CD4-positive, alpha-beta T cell treated with Interleukin-21 for 1 hour (primary cell): ENCODE measurements around the gene FAT1.
A peak's percentile ranks its signal among the peaks of the same experiment; 100 is the strongest.

Experiments used
- DNase-seq: peaks from one replicate; pipeline ENCODE4 v3.0.0-alpha.2; 2020

Gene FAT1

DNA sequence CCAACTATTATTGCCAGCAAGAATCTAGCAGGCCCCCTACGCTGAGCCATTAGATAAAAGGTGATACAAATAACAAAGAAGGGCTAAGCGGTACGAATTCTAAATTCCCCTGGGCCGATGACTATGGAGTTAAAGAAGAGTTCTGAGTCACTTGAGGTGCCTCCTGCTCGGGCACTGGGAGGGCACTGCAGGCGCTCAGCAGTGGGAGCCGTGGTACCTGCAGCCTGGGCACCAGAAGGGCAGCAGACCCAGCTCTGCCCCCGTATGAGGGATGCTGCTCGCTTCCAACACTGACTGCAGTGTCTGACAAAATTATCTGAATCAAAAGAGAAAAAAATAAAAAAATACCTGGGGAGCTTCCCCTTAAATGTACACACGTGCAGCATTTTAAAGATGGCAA lies 124.2 kb downstream of the FAT1 start:
- DNase-seq = no peak

GRCh38 chr4:186598686-186599085 lies 125.0 kb downstream of the FAT1 start:
- no peak for DNase-seq

DNA sequence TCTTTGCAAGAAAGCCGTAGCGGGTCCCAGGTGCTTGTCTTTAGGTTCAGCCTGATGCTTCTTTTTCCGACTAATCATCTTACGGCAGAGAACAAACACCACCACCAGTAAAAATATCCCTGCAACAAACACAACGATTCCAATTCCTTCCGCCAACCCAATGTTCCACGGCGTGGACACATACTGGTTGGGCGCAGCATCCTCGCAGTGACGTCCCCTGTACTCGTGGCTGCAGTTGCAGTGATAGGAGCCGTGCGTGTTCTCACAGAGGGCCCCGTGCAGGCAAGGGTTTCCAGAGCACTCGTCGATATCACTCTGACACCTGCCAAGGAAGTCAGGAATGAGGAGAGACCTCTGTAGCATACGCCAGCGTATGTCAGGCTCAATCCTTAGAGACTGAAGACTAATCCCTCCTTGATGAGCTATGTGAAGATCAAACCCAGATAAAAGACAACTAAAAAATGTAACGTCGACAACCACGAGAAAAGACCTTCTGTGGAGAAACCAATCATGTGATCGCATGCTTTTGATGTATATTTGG lies 126.7 kb downstream of the FAT1 start:
- DNase-seq = no peak

- DNase-seq = no peak
Observed at GRCh38 chr4:186596346-186596745, 127.3 kb downstream of the FAT1 start.

DNA sequence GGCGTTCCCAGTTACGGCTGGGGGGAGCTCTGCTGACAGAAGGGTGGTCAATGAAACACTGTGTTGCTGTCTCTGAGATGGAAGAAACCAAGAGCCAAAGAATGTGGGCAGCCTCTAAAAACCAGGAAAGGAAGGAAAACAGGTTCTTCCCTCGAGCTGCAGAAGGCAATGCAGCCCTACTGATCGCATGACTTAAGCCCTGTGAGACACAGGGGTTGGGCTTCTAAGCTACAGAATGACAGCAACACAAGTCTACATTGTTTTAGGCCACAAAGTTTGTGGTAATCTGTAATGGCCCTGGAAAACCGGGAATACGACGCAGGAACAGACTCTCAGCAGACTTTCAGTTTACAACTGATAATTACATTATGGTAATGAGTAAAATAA lies 130.1 kb downstream of the FAT1 start:
- no peak for DNase-seq

- DNase-seq = no peak
Observed at GRCh38 chr4:186592966-186593586, 130.6 kb downstream of the FAT1 start.

DNA sequence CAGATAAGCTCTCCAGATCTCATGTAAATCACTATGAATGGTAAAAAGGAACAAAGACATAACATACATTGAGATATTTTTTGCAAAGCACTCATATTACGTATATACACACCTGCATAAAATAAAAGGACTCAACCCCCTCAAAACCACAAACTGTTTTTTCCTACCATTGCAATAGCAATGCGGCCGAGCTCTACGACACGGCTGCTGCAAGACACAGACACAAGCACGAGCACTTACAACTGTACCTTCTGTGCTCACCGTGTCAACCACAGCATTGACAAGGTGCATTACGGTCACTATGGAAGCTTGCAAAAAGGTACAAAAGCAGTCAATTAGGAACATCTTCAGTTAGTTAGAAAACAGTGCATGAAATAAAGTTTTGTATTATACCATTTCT lies 131.2 kb downstream of the FAT1 start:
- no peak for DNase-seq

GRCh38 chr4:186591651-186592050 lies 132.0 kb downstream of the FAT1 start:
- no peak for DNase-seq

GRCh38 chr4:186588503-186588902 lies 135.2 kb downstream of the FAT1 start:
- DNase-seq = no peak

DNA sequence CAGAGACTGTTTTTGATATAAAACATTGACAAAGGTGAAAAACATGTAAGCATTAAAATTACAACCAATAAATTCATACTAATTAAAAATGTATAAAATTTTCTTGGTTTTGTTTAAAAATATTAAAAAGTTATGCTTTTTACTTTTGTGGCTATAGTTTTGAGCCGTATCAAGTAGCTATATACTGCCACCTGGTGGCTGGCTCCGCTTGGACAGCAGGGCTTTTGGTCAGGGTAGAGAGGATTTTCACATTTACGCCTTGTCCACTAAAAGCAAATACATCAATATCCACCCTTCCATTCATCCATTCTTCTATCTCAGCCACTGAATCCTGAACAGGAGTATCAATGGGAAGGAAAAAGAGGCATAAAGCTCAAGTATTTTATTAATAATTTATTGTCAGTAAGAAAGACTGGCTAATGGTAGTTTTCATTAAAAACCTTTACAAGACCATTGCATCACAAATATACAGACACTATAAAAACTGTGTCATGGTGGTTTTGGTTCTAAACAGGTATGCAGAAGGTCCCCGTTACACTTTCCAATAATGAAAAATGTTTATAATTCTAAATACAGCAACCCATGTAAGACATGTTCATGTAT lies 136.1 kb downstream of the FAT1 start:
- peak; percentile 47 for DNase-seq

DNA sequence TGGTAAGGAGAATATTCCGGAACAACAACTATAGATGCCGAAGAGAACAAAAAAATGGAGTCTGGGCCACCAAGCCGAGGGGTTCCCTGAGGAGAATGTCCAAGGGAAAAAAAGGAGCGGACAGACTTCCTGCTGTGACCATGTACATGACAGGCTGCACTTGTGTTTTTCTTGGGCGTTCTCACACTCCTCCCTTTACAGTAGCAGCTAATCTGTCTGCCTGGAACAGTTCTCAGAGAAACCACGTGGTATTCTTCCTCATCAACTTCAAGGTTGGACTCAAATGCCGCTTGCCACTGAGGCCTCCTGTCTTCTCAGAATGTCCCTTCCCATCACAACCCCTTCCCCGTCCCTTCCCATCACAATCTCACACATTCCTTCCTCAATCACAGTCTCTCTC lies 137.5 kb downstream of the FAT1 start:
- no peak for DNase-seq

GRCh38 chr4:186584912-186585311 lies 138.7 kb downstream of the FAT1 start:
- DNase-seq = no peak

- DNase-seq = no peak
Observed at GRCh38 chr4:186581421-186581820, 142.2 kb downstream of the FAT1 start.

- no peak for DNase-seq
Observed at GRCh38 chr4:186580669-186581068, 143.0 kb downstream of the FAT1 start.

DNA sequence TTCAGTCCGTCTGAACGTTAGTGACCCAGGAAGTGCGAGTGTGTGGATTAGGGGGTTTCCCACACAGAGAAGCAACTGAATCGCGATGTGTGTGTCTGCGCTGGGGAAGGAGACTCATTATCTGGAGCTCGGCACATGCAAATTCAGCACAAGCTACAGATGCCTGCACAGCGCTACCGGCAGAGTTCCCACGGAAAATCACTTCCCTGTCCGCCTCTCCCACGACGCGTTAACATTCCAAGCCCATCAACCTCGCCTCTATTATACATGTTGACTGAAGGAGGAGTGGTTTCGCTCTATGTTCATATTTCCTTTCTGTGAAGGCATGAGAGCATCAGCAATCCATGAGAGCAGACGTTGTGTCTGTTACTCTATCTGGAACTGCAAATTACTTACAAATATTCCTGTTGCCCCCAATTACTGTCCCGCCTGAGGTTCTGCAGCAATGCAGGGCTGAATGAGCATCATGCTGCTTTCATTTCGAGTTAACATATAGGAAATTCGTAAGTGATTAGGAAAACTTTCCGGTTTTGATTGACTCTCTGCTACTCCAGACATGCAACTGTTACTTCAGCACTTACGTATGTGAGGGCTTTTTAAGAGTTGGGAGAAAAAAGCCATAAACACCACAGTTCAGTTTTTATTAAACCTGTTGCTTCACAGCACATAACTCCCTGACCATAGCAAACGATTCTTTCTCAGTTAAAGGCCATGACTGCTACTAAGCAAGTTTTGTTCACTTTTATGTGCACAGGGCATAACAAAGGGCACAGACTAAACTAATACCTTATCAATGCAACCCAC lies 153.3 kb downstream of the FAT1 start:
- no peak for DNase-seq

DNA sequence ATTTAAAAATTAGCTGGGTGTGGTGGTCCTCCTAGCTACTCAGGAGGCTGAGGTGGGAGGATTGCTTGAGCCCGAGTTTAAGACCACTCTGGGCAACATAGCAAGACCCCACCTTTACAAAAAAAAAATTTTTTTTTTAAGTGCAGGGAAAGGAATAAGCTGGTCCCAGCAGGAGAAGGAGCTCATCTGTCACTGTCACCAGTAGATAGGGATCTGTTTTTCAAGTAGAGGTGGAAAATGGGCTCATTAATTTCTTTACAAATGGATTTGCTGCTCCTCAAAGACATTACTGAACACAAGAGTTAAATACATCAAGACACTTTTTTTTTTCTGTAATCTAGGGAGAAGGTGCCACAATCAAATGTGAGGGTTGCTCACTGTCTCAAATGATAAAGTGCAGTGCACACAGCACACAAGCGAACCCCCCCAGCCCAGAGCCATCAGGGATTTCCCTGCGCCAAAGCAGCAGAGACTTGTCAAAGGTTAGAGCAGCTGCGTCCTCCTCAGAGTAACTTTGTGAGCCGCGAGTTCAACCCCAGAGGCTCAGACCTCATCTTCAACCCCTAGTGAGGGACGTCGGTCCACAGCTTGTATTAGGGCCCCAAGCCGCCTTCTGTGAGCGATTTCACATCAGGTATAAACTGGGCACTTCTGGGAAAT lies 154.0 kb downstream of the FAT1 start:
- no peak for DNase-seq

DNA sequence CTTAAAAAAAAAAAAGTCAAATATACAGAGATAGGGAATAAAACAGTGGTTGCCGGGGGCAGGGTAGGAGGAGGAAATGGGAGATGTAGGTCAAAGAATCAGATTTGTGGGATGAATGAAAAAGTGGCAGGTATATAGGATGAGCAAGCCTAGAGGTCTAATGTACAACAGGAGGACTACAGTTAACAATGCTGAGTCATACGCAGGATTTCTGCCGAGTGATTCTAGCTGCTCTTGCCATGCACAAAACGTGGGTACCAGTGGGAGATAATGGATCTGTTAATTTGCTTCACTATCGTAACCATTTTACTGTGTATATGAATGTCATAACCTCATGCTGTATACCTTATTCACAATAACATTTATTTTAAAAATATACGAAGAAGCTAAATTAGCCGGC lies 157.6 kb downstream of the FAT1 start:
- no peak for DNase-seq

GRCh38 chr4:186563761-186564160 lies 159.9 kb downstream of the FAT1 start:
- DNase-seq = no peak

- DNase-seq = no peak
Observed at GRCh38 chr4:186561748-186562147, 161.9 kb downstream of the FAT1 start.

- no peak for DNase-seq
Observed at GRCh38 chr4:186560647-186561046, 163.0 kb downstream of the FAT1 start.

- no peak for DNase-seq
Observed at GRCh38 chr4:186557486-186557885, 166.2 kb downstream of the FAT1 start.

DNA sequence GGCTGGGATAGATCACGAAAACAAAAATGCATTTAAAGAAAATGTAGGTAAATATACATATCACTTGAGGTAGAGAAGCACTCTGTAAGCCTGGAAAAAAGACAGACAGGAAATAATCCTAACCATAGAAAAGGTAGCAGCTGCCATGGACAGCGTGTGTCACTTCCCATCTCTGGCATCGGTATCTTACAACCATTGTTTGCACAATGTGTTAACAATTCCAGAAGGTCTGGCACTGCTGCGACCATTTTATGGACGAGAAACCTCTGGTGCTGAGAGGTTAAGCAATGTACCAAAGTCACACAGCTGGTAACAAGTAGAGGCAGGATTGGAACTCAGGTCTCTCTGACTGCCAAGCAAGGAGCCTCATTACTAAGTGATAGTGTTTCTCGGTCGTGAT lies 166.6 kb downstream of the FAT1 start:
- DNase-seq = no peak
